PC-3 (cell line): Measurements from ENCODE around the gene ZBTB21. TPM values are rescaled to one million over a fixed set of nuclear protein-coding genes. Genes with fewer than 3 reads are reported as not detected.
A peak's percentile ranks its signal among the peaks of the same experiment; 100 is the strongest.

Experiments used
- ATAC-seq: fragments of 200-7000 bp; cut with Tn5 transposase; 2 replicates; pipeline ENCODE4 v1.9.1; 2020; ENCODE audit warnings: mild to moderate bottlenecking, moderate library complexity
- BruUV-seq: library from RNA; stranded (reverse); fragments of 400-500 nt; replicated peaks from 2 replicates; lab custom pipeline; 2021; lab: Mats Ljungman, UMichigan
- CTCF ChIA-PET: fragments of 300-600 bp; sonication (Branson Sonifier 250); formaldehyde crosslinking; loops from one replicate; lab custom pipeline; 2022; ENCODE audit warnings: antibody characterized with exemption; lab: Charles Lee
- POLR2A ChIA-PET: fragments of 300-600 bp; sonication (Branson Sonifier 250); formaldehyde crosslinking; loops from one replicate; lab custom pipeline; 2022; ENCODE audit warnings: antibody characterized with exemption; ENCODE audit not compliant: unreplicated experiment; lab: Charles Lee
- DNase-seq: peaks from one replicate; pipeline ENCODE4 v3.0.0-alpha.2; 2015
- H2AFZ ChIP-seq: fragments of 300-600 bp; sonication (generic); 2 replicates; pipeline ENCODE4 v1.6.0; 2016; ENCODE audit warnings: antibody characterized with exemption, low read length
- H3F3A ChIP-seq: fragments of 300-600 bp; sonication (generic); one replicate; pipeline ENCODE4 v1.6.0; 2017; ENCODE audit warnings: antibody characterized with exemption, low read length, control low read depth, mild to moderate bottlenecking; ENCODE audit not compliant: unreplicated experiment
- H3K27ac ChIP-seq: fragments of 300-600 bp; sonication (generic); 2 replicates; pipeline ENCODE4 v1.5.1; 2016; ENCODE audit warnings: mild to moderate bottlenecking, low read length
- H3K27me3 ChIP-seq: fragments of 300-600 bp; sonication (generic); 2 replicates; pipeline ENCODE4 v1.6.1; 2016; ENCODE audit warnings: low read length, mixed read lengths
- H3K36me3 ChIP-seq: fragments of 300-600 bp; sonication (generic); 2 replicates; pipeline ENCODE4 v1.6.1; 2016; ENCODE audit warnings: low read depth, mixed run types, low read length, mixed read lengths
- H3K4me1 ChIP-seq: fragments of 300-600 bp; sonication (generic); 2 replicates; pipeline ENCODE4 v1.5.1; 2016; ENCODE audit warnings: low read length; ENCODE audit not compliant: insufficient read depth
- H3K4me2 ChIP-seq: fragments of 300-600 bp; sonication (generic); 2 replicates; pipeline ENCODE4 v1.6.0; 2016; ENCODE audit warnings: low read length
- H3K4me3 ChIP-seq: fragments of 300-600 bp; sonication (generic); 2 replicates; pipeline ENCODE4 v1.5.1; 2016; ENCODE audit warnings: mild to moderate bottlenecking, low read length, mixed read lengths
- H3K79me2 ChIP-seq: fragments of 300-600 bp; sonication (generic); 2 replicates; pipeline ENCODE4 v1.6.1; 2017; ENCODE audit warnings: low read length, mixed read lengths
- H3K9ac ChIP-seq: fragments of 300-600 bp; sonication (generic); 2 replicates; pipeline ENCODE4 v1.6.0; 2016; ENCODE audit warnings: mild to moderate bottlenecking, low read length
- H3K9me2 ChIP-seq: fragments of 300-600 bp; sonication (generic); replicated peaks from 2 replicates; pipeline ENCODE4 v1.6.1; 2016; ENCODE audit warnings: mixed run types, low read length, mixed read lengths
- H3K9me3 ChIP-seq: fragments of 300-600 bp; sonication (generic); 2 replicates; pipeline ENCODE4 v1.6.1; 2016; ENCODE audit warnings: low read length, mixed read lengths
- H4K20me1 ChIP-seq: fragments of 300-600 bp; sonication (generic); 2 replicates; pipeline ENCODE4 v1.6.1; 2016; ENCODE audit warnings: low read length, mixed read lengths
- EZH2 ChIP-seq: fragments of 300-600 bp; sonication (generic); IDR thresholded peaks from one replicate; pipeline ENCODE4 v1.6.1; 2017; ENCODE audit warnings: antibody characterized with exemption, mild to moderate bottlenecking, low read length; ENCODE audit not compliant: unreplicated experiment
- EZH2phosphoT487 ChIP-seq: fragments of 300-600 bp; sonication (generic); IDR thresholded peaks from 2 replicates; pipeline ENCODE4 v1.6.1; 2018; ENCODE audit warnings: mild to moderate bottlenecking, antibody characterized with exemption, low read length, borderline replicate concordance
- intact Hi-C: fragments of 100-400 bp; cut with micrococcal nuclease; formaldehyde crosslinking; loops from 2 replicates; pipeline ENCODE4 v1.9.0; 2023
- total RNA-seq: library from RNA; depleted of rRNA; stranded (reverse); fragments of >200 nt; gene quantifications from 2 replicates; pipeline ENCODE4 v1.2.3, GENCODE V29; 2014
- TF ChIP-seq, protein P1 (sequence below): fragments of 300-600 bp; sonication (generic); conservative IDR thresholded peaks from 2 replicates; pipeline ENCODE4 v1.5.1; 2017; ENCODE audit warnings: antibody characterized with exemption, low read depth, mild to moderate bottlenecking, low read length

ZBTB21 gene
- total RNA-seq, 1 experiment from 2014 or later, result 8.1 TPM

DNA sequence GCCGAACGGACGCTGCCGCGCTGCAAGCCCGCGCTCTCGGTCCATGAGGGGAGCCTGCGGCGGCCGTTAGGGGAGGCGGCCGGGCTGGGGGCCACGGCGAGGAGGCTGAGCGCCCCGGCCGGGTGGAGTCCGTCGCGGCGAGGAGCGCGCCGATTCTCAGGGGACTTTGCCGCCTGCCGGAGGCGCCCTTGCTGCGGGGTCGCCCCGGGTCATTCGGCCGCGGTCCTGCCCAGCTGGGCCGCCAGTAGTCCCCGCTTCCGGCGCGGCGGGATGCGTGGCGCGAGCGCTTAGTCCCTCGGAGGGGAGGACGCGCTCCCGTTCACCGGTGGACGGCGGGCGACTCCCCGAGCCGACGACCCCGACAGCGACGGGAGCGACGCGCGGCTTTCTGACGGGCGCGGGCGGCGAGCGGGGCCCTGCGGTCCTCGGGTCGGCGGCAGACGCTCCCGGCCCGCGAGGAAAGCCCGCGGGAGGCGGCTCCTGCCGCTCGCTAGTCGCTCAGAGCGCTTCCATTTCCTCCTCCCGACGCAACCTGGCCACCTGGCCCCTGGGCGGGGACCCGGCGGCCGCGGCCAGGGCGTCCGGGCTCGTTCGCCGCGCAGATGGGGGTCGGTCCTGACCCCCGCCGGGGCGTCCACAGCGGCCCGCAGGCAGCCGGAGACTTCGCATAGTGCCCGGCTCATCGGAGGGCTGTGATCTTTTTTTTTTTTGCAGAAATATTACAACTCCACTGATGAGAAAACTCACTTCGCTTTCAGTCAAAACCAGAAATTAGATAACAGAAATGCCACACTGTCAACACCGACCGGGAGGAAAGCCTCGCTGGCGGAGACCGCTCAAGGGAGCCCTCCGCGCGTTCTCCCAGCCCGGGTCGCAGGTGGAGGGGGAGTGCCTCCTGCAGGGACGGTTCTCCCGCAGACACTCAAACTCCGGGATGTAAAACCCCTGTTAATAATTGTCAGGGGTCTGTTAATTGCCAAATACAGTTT, 641 bp upstream of the ZBTB21 start:
- ChIA-PET CTCF (no interaction called here), POLR2A (interaction anchor here (0.6 kb wide), 1 partner anchor 209 kb away, joined by 5 read pairs; no protein-coding TSS in a partner anchor)
- Histone ChIP-seq H3K4me1 (peaks cover 24% of the 10 kb centered on the region), H3K9me2 (no peaks in the 10 kb centered on the region), H3K4me3 (peak overlapping the region; percentile 80), H3K27me3 (no peaks in the 10 kb centered on the region), H3K9ac (peak overlapping the region; percentile 94), H3K9me3 (no peaks in the 10 kb centered on the region), H4K20me1 (no peaks in the 10 kb centered on the region), H3K4me2 (peak overlapping the region; percentile 89), H3K79me2 (peaks cover 46% of the 10 kb centered on the region), H2AFZ (peak overlapping the region; percentile 61), H3K27ac (peak overlapping the region; percentile 70), H3F3A (no peaks in the 10 kb centered on the region), H3K36me3 (no peaks in the 10 kb centered on the region; the same call in 1 of the 2 replicates)
- intact Hi-C loops, result loop anchor here (1.0 to 2.0 kb wide), 3 partner anchors 46 to 86 kb away; no protein-coding TSS in a partner anchor
- TF ChIP-seq, protein P1, sequence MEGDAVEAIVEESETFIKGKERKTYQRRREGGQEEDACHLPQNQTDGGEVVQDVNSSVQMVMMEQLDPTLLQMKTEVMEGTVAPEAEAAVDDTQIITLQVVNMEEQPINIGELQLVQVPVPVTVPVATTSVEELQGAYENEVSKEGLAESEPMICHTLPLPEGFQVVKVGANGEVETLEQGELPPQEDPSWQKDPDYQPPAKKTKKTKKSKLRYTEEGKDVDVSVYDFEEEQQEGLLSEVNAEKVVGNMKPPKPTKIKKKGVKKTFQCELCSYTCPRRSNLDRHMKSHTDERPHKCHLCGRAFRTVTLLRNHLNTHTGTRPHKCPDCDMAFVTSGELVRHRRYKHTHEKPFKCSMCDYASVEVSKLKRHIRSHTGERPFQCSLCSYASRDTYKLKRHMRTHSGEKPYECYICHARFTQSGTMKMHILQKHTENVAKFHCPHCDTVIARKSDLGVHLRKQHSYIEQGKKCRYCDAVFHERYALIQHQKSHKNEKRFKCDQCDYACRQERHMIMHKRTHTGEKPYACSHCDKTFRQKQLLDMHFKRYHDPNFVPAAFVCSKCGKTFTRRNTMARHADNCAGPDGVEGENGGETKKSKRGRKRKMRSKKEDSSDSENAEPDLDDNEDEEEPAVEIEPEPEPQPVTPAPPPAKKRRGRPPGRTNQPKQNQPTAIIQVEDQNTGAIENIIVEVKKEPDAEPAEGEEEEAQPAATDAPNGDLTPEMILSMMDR, result peak; percentile 8; the same call in 1 of the 2 replicates
- no peak for TF ChIP-seq EZH2phosphoT487
- DNase-seq, result peak; percentile 38
- ATAC-seq, result peak; percentile 29
- BruUV-seq, result no TSS peak

DNA sequence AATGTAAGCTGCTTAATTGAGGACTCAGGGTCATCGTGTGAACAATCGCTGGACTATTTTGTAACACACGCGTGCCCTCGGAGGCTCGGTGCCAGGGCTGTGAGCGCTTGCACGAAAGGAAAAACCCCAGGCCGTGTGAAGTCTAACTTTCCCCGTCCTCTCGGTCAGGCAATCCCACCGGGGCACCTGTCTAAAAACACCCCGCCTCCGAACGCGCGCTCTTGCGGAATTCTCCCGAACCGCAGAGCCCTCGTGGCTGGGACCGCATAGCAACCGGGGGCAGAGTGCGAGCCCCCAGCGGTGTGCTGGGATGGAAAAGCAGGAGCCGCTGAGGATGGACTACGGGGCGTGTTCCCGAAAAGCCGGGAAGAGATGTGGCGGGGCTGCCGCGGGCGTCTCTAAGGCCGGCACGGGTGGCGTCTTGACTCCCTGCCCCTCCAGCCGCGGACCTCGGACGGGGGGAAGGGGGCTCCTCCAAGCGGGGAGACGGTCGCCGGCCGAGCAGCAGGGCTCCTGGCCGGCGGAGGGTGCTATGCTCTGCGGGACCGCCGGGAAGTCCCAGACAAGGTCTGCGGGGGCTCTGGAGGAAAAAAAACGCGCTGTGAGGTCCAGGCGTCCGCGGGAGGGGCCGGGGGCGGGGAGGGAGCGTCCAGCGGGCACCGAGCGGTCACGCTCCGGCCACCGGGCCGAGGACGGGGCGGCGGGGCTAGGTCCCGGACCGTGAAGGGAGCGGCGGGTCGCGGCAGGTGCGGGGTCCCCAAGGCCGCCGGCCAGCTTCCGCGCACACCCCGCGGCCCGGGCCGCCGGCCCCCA, 936 bp downstream of the ZBTB21 start:
- Histone ChIP-seq H3K27ac (peak overlapping the region; percentile 80), H3K9me2 (no peaks in the 10 kb centered on the region), H3K9me3 (no peaks in the 10 kb centered on the region), H3K27me3 (no peaks in the 10 kb centered on the region), H3F3A (no peaks in the 10 kb centered on the region), H3K4me3 (peak overlapping the region; percentile 71), H3K9ac (peak overlapping the region; percentile 94), H3K36me3 (no peaks in the 10 kb centered on the region; the same call in 1 of the 2 replicates), H3K4me1 (peaks cover 33% of the 10 kb centered on the region), H3K79me2 (peaks cover 62% of the 10 kb centered on the region), H3K4me2 (peak overlapping the region; percentile 79), H4K20me1 (no peaks in the 10 kb centered on the region), H2AFZ (peak overlapping the region; percentile 10; the same call in 1 of the 2 replicates)
- peak; percentile 12 for ATAC-seq
- CTCF ChIA-PET, result interaction anchor here (0.5 to 0.7 kb wide), 2 partner anchors 89 to 722 kb away, joined by 3 to 4 read pairs; no protein-coding TSS in a partner anchor
- BruUV-seq, result no TSS peak
- DNase-seq, result peak; percentile 49
- POLR2A ChIA-PET, result interaction anchor here (0.7 to 0.8 kb wide), 2 partner anchors 39 to 48 kb away, joined by 3 read pairs; no protein-coding TSS in a partner anchor
- intact Hi-C loops, result no loop called here
- TF ChIP-seq, protein P1, result no peak
- TF ChIP-seq EZH2 (no peak), EZH2phosphoT487 (no peak)
